ENCODE results near the gene NPIPA1. TPM values are rescaled to one million over a fixed set of nuclear protein-coding genes. Genes with fewer than 3 reads are reported as not detected.
A peak's percentile ranks its signal among the peaks of the same experiment; 100 is the strongest.
"Not testable (repeated sequence)": the region's sequence is repeated elsewhere in the genome, so short reads cannot be mapped to it uniquely, and the experiment has no call there.

Gene NPIPA1
- 90.9 TPM for total RNA-seq
- long read RNA-seq, partial matches to known transcripts, result 19 of 32 reads
- long read RNA-seq, other reads (novel, unspliced or antisense), result 13 of 32 reads

GRCh38 chr16:14937143-14937542, at the start of gene NPIPA1:
TSS of gene NPIPA1 (plus strand) at chr16:14937443. CDS start at chr16:14937443, 0 bp downstream.
- ATAC-seq, result not testable (repeated sequence)

GRCh38 chr16:14892111-14892510, 45.1 kb upstream of the NPIPA1 start:
- H3K27ac ChIP-seq; H3K27me3 ChIP-seq (ENCODE audit: low read depth); H3K9me3 ChIP-seq; DNase-seq; H3K4me3 ChIP-seq; ATAC-seq; intact Hi-C loops (cut with DNase I); H3K4me1 ChIP-seq; H3K36me3 ChIP-seq: not testable (repeated sequence)

More at GRCh38 chr16:14937143-14937542, at the start of gene NPIPA1:
- H3K36me3 ChIP-seq; H3K27me3 ChIP-seq (ENCODE audit: low read depth); DNase-seq; H3K4me1 ChIP-seq; H3K9me3 ChIP-seq; H3K4me3 ChIP-seq; intact Hi-C loops (cut with DNase I); H3K27ac ChIP-seq: not testable (repeated sequence)

- DNase-seq; H3K27me3 ChIP-seq (ENCODE audit: low read depth); intact Hi-C loops (cut with DNase I); H3K4me3 ChIP-seq; H3K36me3 ChIP-seq; H3K27ac ChIP-seq; H3K4me1 ChIP-seq; ATAC-seq; H3K9me3 ChIP-seq: not testable (repeated sequence)
Observed at GRCh38 chr16:14895382-14895781, 41.9 kb upstream of the NPIPA1 start.

- ATAC-seq; H3K4me3 ChIP-seq; H3K27ac ChIP-seq; DNase-seq; H3K4me1 ChIP-seq; H3K9me3 ChIP-seq; intact Hi-C loops (cut with DNase I); H3K27me3 ChIP-seq (ENCODE audit: low read depth); H3K36me3 ChIP-seq: not testable (repeated sequence)
Observed at GRCh38 chr16:14896023-14896422, 41.2 kb upstream of the NPIPA1 start.

- peak; percentile 73 to 76 for ATAC-seq
- peak; percentile 30 for TF ChIP-seq CTCF (IDR thresholded peaks at IDR 0.05)
- intact Hi-C loops (cut with DNase I), result not testable (repeated sequence)
Observed at GRCh38 chr16:14897006-14897664, 40.1 kb upstream of the NPIPA1 start.

GRCh38 chr16:14898162-14898561, 39.1 kb upstream of the NPIPA1 start:
- H3K27ac ChIP-seq; H3K27me3 ChIP-seq (ENCODE audit: low read depth); intact Hi-C loops (cut with DNase I); H3K9me3 ChIP-seq; H3K4me1 ChIP-seq; H3K36me3 ChIP-seq; H3K4me3 ChIP-seq; DNase-seq; ATAC-seq: not testable (repeated sequence)

More at GRCh38 chr16:14897006-14897664, 40.1 kb upstream of the NPIPA1 start:
- H3K4me1 ChIP-seq; DNase-seq; H3K27ac ChIP-seq; H3K4me3 ChIP-seq; H3K27me3 ChIP-seq (ENCODE audit: low read depth); H3K36me3 ChIP-seq; H3K9me3 ChIP-seq: not testable (repeated sequence)

GRCh38 chr16:14903191-14903957, 33.9 kb upstream of the NPIPA1 start:
- H3K4me1 ChIP-seq; H3K9me3 ChIP-seq; H3K27ac ChIP-seq; intact Hi-C loops (cut with DNase I); H3K36me3 ChIP-seq; H3K4me3 ChIP-seq; H3K27me3 ChIP-seq (ENCODE audit: low read depth); DNase-seq: not testable (repeated sequence)
- ATAC-seq, result peak in 1 of 2 donors; percentile 60

GRCh38 chr16:14909744-14910143, 27.5 kb upstream of the NPIPA1 start:
- H3K27ac ChIP-seq; H3K27me3 ChIP-seq (ENCODE audit: low read depth); intact Hi-C loops (cut with DNase I); DNase-seq; H3K4me3 ChIP-seq; H3K9me3 ChIP-seq; H3K36me3 ChIP-seq; H3K4me1 ChIP-seq: not testable (repeated sequence)
- ATAC-seq, result peak; percentile 28 to 68

GRCh38 chr16:14910833-14911629, 26.2 kb upstream of the NPIPA1 start:
- H3K4me1 ChIP-seq; intact Hi-C loops (cut with DNase I); H3K36me3 ChIP-seq; H3K27me3 ChIP-seq (ENCODE audit: low read depth); H3K4me3 ChIP-seq; DNase-seq; H3K9me3 ChIP-seq; H3K27ac ChIP-seq: not testable (repeated sequence)
- ATAC-seq, result peak; percentile 84 to 92

- peak; percentile 72 for DNase-seq
- peak overlapping the region; percentile 58 for H3K27ac ChIP-seq
- intact Hi-C loops (cut with DNase I), result not testable (repeated sequence)
Observed at GRCh38 chr16:14911954-14912353, 25.3 kb upstream of the NPIPA1 start.

GRCh38 chr16:14912588-14912987, 24.7 kb upstream of the NPIPA1 start:
- not testable (repeated sequence) for DNase-seq

More at GRCh38 chr16:14911954-14912353, 25.3 kb upstream of the NPIPA1 start:
- ATAC-seq; H3K9me3 ChIP-seq; H3K4me1 ChIP-seq; H3K36me3 ChIP-seq; H3K27me3 ChIP-seq (ENCODE audit: low read depth): not testable (repeated sequence)
- H3K4me3 ChIP-seq, result peak overlapping the region; percentile 49

GRCh38 chr16:14918504-14918903, 18.7 kb upstream of the NPIPA1 start:
- DNase-seq, result peak; percentile 43
- H3K36me3 ChIP-seq; intact Hi-C loops (cut with DNase I); H3K27ac ChIP-seq; H3K4me3 ChIP-seq; H3K4me1 ChIP-seq; H3K9me3 ChIP-seq; H3K27me3 ChIP-seq (ENCODE audit: low read depth); ATAC-seq: not testable (repeated sequence)

More at GRCh38 chr16:14912588-14912987, 24.7 kb upstream of the NPIPA1 start:
- H3K36me3 ChIP-seq; H3K9me3 ChIP-seq; H3K4me3 ChIP-seq; ATAC-seq; intact Hi-C loops (cut with DNase I); H3K4me1 ChIP-seq; H3K27ac ChIP-seq; H3K27me3 ChIP-seq (ENCODE audit: low read depth): not testable (repeated sequence)

All from lower lobe of right lung (tissue), 2 donors.